ENCODE results near the gene CDH4.

GRCh38 chr20:61631751-61632150 is 379.7 kb downstream of the CDH4 start:
- TF ChIP-seq POLR2A (IDR thresholded peaks at IDR 0.05; ENCODE audit: low read depth, low read length) = no peak
- TF ChIP-seq POLR2AphosphoS5 (IDR thresholded peaks at IDR 0.05; ENCODE audit: insufficient read depth, low read depth, low read length) = no peak
- no peak for TF ChIP-seq CTCF (IDR thresholded peaks at IDR 0.05; ENCODE audit: extremely low read depth in 1 of 2, insufficient read depth in 1 of 2, low read depth in 1 of 2, low read length in 2 of 2)

Measured in endothelial cell of umbilical vein (primary cell).